IMR-90 (cell line): ENCODE data around the gene ADD1. TPM values are rescaled to one million over a fixed set of nuclear protein-coding genes. Genes with fewer than 3 reads are reported as not detected.

Experiments
- ATAC-seq: fragments of 200-7000 bp; cut with Tn5 transposase; 2 replicates; pipeline ENCODE4 v1.9.1; 2020; ENCODE audit warnings: low read depth, mild to moderate bottlenecking, moderate library complexity
- BruUV-seq: library from RNA; stranded (reverse); fragments of 400-500 nt; replicated peaks from 2 replicates; lab custom pipeline; 2021; lab: Mats Ljungman, UMichigan
- CTCF ChIA-PET: fragments of 300-600 bp; formaldehyde crosslinking; extraction: SDS; loops from one replicate; lab custom pipeline; 2021; ENCODE audit warnings: antibody characterized with exemption; lab: Yijun Ruan, JAX
- POLR2A ChIA-PET: fragments of 300-600 bp; sonication (Branson Sonifier 250); formaldehyde crosslinking; loops from one replicate; lab custom pipeline; 2022; ENCODE audit warnings: antibody characterized with exemption; ENCODE audit not compliant: unreplicated experiment; lab: Charles Lee
- DNase-seq: peaks from one replicate; pipeline ENCODE4 v3.0.0; 2013
- H2AFZ ChIP-seq: replicated peaks from 2 replicates; pipeline ENCODE3; 2013; ENCODE audit warnings: low read length, mild to moderate bottlenecking; ENCODE audit not compliant: poor library complexity
- H2AK5ac ChIP-seq: 2 replicates; pipeline ENCODE4 v1.6.1; 2013; ENCODE audit warnings: low read depth, low read length, inconsistent platforms
- H2AK9ac ChIP-seq: replicated peaks from 2 replicates; pipeline ENCODE3; 2013; ENCODE audit warnings: mild to moderate bottlenecking, low read depth, low read length, moderate library complexity; ENCODE audit not compliant: poor library complexity
- H2BK120ac ChIP-seq: 2 replicates; pipeline ENCODE4 v1.6.1; 2013; ENCODE audit warnings: low read depth, low read length, inconsistent platforms
- H2BK15ac ChIP-seq: 3 replicates; pipeline ENCODE4 v1.6.1; 2013; ENCODE audit warnings: low read depth, low read length, inconsistent platforms
- H2BK20ac ChIP-seq: 2 replicates; pipeline ENCODE4 v1.6.1; 2013; ENCODE audit warnings: low read depth, mild to moderate bottlenecking, inconsistent platforms, low read length, moderate library complexity
- H2BK5ac ChIP-seq: 2 replicates; pipeline ENCODE4 v1.6.1; 2013; ENCODE audit warnings: mild to moderate bottlenecking, low read depth, low read length, inconsistent platforms; ENCODE audit not compliant: poor library complexity, severe bottlenecking
- H3K14ac ChIP-seq: replicated peaks from 2 replicates; pipeline ENCODE4 v1.6.1; 2013; ENCODE audit warnings: low read depth, low read length, inconsistent platforms
- H3K18ac ChIP-seq: 2 replicates; pipeline ENCODE4 v1.6.1; 2013; ENCODE audit warnings: low read depth, low read length, control low read depth
- H3K23ac ChIP-seq: 2 replicates; pipeline ENCODE4 v1.6.1; 2013; ENCODE audit warnings: low read depth, low read length, inconsistent platforms
- H3K27ac ChIP-seq: 2 replicates; pipeline ENCODE4 v1.5.1; 2013; ENCODE audit warnings: mild to moderate bottlenecking, control low read depth, low read length; ENCODE audit not compliant: insufficient read depth
- H3K27me3 ChIP-seq: 2 replicates; pipeline ENCODE4 v1.6.1; 2013; ENCODE audit warnings: low read length; ENCODE audit not compliant: control insufficient read depth, insufficient read depth
- H3K36me3 ChIP-seq: 2 replicates; pipeline ENCODE4 v1.6.1; 2013; ENCODE audit warnings: low read length, mixed read lengths; ENCODE audit not compliant: control insufficient read depth, insufficient read depth
- H3K4ac ChIP-seq: 2 replicates; pipeline ENCODE4 v1.6.1; 2013; ENCODE audit warnings: low read depth, low read length, inconsistent platforms
- H3K4me1 ChIP-seq: 2 replicates; pipeline ENCODE4 v1.6.1; 2013; ENCODE audit warnings: low read length, mixed read lengths; ENCODE audit not compliant: control insufficient read depth, insufficient read depth
- H3K4me2 ChIP-seq: 2 replicates; pipeline ENCODE4 v1.6.1; 2013; ENCODE audit warnings: low read depth, mild to moderate bottlenecking, control low read depth, low read length, moderate library complexity
- H3K4me3 ChIP-seq: 2 replicates; pipeline ENCODE4 v1.5.1; 2013; ENCODE audit warnings: low read depth, mild to moderate bottlenecking, control low read depth, low read length, moderate library complexity; ENCODE audit not compliant: insufficient read depth
- H3K56ac ChIP-seq: 2 replicates; pipeline ENCODE4 v1.6.1; 2013; ENCODE audit warnings: low read length, inconsistent platforms; ENCODE audit not compliant: insufficient read depth; ENCODE audit errors: extremely low read depth
- H3K79me1 ChIP-seq, 2 experiments: 2 replicates each; pipeline ENCODE4 v1.6.1; 2013; ENCODE audit warnings: low read length in 2 of 2, inconsistent platforms in 1 of 2, low read depth in 1 of 2
- H3K9ac ChIP-seq: 2 replicates; pipeline ENCODE4 v1.6.1; 2013; ENCODE audit warnings: low read depth, low read length, control low read depth
- H3K9me1 ChIP-seq: 2 replicates; pipeline ENCODE4 v1.6.1; 2013; ENCODE audit warnings: low read length, inconsistent platforms; ENCODE audit not compliant: insufficient read depth
- H3K9me3 ChIP-seq: 2 replicates; pipeline ENCODE4 v1.6.1; 2013; ENCODE audit warnings: low read length; ENCODE audit not compliant: control insufficient read depth, insufficient read depth
- H4K20me1 ChIP-seq: 2 replicates; pipeline ENCODE4 v1.6.1; 2013; ENCODE audit warnings: low read length, inconsistent platforms; ENCODE audit not compliant: insufficient read depth
- H4K5ac ChIP-seq: 2 replicates; pipeline ENCODE4 v1.6.1; 2013; ENCODE audit warnings: mild to moderate bottlenecking, low read depth, low read length, control low read depth
- H4K8ac ChIP-seq, 2 experiments: 2 replicates each; pipeline ENCODE4 v1.6.1; 2013; ENCODE audit warnings: low read depth in 2 of 2, low read length in 2 of 2, control low read depth in 1 of 2, inconsistent platforms in 1 of 2
- H4K91ac ChIP-seq: 2 replicates; pipeline ENCODE4 v1.6.1; 2013; ENCODE audit warnings: low read depth, low read length, inconsistent platforms; ENCODE audit not compliant: insufficient read depth
- BHLHE40 ChIP-seq: fragments of 150-350 bp; IDR thresholded peaks from 2 replicates; pipeline ENCODE4 v1.6.1; 2016; ENCODE audit warnings: mild to moderate bottlenecking, low read depth, low read length
- POLR2A ChIP-seq: IDR thresholded peaks from 2 replicates; pipeline ENCODE4 v1.6.1; 2012; ENCODE audit warnings: mild to moderate bottlenecking, low read depth, low read length
- RAD21 ChIP-seq: IDR thresholded peaks from 2 replicates; pipeline ENCODE4 v1.6.1; 2012; ENCODE audit warnings: low read length, improper control_type of control experiment
- RCOR1 ChIP-seq: IDR thresholded peaks from 2 replicates; pipeline ENCODE4 v1.6.1; 2012; ENCODE audit warnings: mild to moderate bottlenecking, low read length, improper control_type of control experiment; ENCODE audit not compliant: insufficient replicate concordance
- WGBS, 2 experiments: methylation state at CpG; one replicate each; pipeline versions ENCODE4 v1.1.5 to v1.1.7; 2013; ENCODE audit warnings: missing lambda C conversion rate in 2 of 2; ENCODE audit not compliant: insufficient read length in 1 of 2; ENCODE audit errors: extremely low coverage in 2 of 2; 5-methylcytosine and 5-hydroxymethylcytosine counted together
- dilution Hi-C: fragments of 300-500 bp; cut with HindIII; formaldehyde crosslinking; loops from one replicate; pipeline ENCODE4 v1.14.3; 2018; ENCODE audit warnings: low sequenced_read_pairs; ENCODE audit not compliant: unreplicated experiment
- in situ Hi-C: fragments of 300-500 bp; cut with MboI; formaldehyde crosslinking; loops from 3 replicates; pipeline ENCODE4 v1.14.3; 2019; ENCODE audit warnings: low sequenced_read_pairs, inconsistent platforms, mixed read lengths
- intact Hi-C: fragments of 100-400 bp; cut with micrococcal nuclease; formaldehyde crosslinking; loops from 2 replicates; pipeline ENCODE4 v1.10.0; 2022
- polyA plus RNA-seq, 3 experiments: library from polyadenylated mRNA; depleted of rRNA; stranded (reverse); fragments of >200 nt; gene quantifications; 2 replicates each; pipeline ENCODE4 v1.2.3, GENCODE V29; 2012; ENCODE audit warnings: low replicate concordance in 1 of 3
- total RNA-seq: library from RNA; depleted of rRNA; stranded (reverse); fragments of >200 nt; gene quantifications from 2 replicates; pipeline ENCODE4 v1.2.3, GENCODE V29; 2012
- TF ChIP-seq, protein P1 (sequence below): conservative IDR thresholded peaks from 2 replicates; pipeline ENCODE4 v1.5.1; 2012; ENCODE audit warnings: mild to moderate bottlenecking, low read depth, low read length, improper control_type of control experiment
- TF ChIP-seq, protein P2 (sequence below): fragments of 150-350 bp; IDR thresholded peaks from 2 replicates; pipeline ENCODE4 v1.6.1; 2016; ENCODE audit warnings: low read depth, mild to moderate bottlenecking, low read length, moderate library complexity, borderline replicate concordance

The ADD1 gene
- total and polyA plus RNA-seq, 2 of the 4 experiments (the other 2 are of a cell fraction): 122 to 215 TPM

DNA sequence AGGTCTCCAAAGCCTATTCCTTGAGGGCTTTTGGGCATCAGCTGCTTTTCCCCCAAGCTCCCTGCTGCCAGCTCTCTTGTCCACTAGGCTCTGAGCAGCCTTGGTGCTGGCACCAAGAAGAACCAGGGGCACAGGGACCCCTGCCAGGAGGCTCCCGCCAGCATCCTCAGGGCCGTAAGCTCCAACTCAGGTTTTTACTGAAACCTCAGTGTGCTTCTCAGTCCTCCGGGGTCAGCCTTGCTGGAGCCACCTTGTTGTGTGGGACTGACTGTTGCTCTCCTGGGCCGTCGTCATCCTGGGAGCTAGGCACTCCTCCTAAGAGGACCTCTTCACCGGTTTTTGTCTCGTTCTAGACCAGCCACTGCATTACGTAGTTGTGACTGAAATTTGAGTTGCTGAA, 80.6 kb downstream of the ADD1 start:
- H4K5ac ChIP-seq: no peak overlapping the region
- H3K14ac ChIP-seq: no peak overlapping the region
- no peak for ATAC-seq
- intact Hi-C loops (no loop called here), in situ Hi-C loops (no loop called here), dilution Hi-C loops (no loop called here)
- H3K27me3 ChIP-seq: no peaks in the 10 kb centered on the region
- no peak overlapping the region for H2AK5ac ChIP-seq
- no peak overlapping the region for H3K18ac ChIP-seq
- H2BK120ac ChIP-seq: no peak overlapping the region
- H4K91ac ChIP-seq: no peak overlapping the region
- 100% methylated on average over 1 of the region's 8 CpGs; no CpG with 5 or more reads in 1 of the 2 experiments for WGBS, 2 experiments
- no peak overlapping the region for H2AFZ ChIP-seq
- H3K9me1 ChIP-seq: peaks cover 12% of the 10 kb centered on the region; the same call in 1 of the 2 replicates
- no peak for DNase-seq
- H3K4me3 ChIP-seq: no peak overlapping the region
- no TSS peak for BruUV-seq
- no peak overlapping the region for H2BK20ac ChIP-seq
- H4K8ac ChIP-seq: no peak overlapping the region
- peaks cover 4% of the 10 kb centered on the region; the same call in 1 of the 2 replicates for H3K4me1 ChIP-seq
- CTCF ChIA-PET: no interaction called here
- no peak overlapping the region for H2BK15ac ChIP-seq
- no peaks in the 10 kb centered on the region for H3K9me3 ChIP-seq
- H4K20me1 ChIP-seq: peaks cover 18% of the 10 kb centered on the region; the same call in 1 of the 2 replicates
- peaks cover 59% of the 10 kb centered on the region for H3K36me3 ChIP-seq
- POLR2A ChIA-PET: no interaction called here
- no peak overlapping the region for H3K4me2 ChIP-seq
- H2AK9ac ChIP-seq: no peak overlapping the region
- no peak overlapping the region for H3K4ac ChIP-seq
- H3K23ac ChIP-seq: no peak overlapping the region
- H3K27ac ChIP-seq: no peak overlapping the region
- H2BK5ac ChIP-seq: no peak overlapping the region
- H3K56ac ChIP-seq: no peak overlapping the region
- TF ChIP-seq, protein P1, sequence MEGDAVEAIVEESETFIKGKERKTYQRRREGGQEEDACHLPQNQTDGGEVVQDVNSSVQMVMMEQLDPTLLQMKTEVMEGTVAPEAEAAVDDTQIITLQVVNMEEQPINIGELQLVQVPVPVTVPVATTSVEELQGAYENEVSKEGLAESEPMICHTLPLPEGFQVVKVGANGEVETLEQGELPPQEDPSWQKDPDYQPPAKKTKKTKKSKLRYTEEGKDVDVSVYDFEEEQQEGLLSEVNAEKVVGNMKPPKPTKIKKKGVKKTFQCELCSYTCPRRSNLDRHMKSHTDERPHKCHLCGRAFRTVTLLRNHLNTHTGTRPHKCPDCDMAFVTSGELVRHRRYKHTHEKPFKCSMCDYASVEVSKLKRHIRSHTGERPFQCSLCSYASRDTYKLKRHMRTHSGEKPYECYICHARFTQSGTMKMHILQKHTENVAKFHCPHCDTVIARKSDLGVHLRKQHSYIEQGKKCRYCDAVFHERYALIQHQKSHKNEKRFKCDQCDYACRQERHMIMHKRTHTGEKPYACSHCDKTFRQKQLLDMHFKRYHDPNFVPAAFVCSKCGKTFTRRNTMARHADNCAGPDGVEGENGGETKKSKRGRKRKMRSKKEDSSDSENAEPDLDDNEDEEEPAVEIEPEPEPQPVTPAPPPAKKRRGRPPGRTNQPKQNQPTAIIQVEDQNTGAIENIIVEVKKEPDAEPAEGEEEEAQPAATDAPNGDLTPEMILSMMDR: no peak
- TF ChIP-seq RCOR1 (no peak), BHLHE40 (no peak), RAD21 (no peak), POLR2A (no peak)
- TF ChIP-seq, protein P2, sequence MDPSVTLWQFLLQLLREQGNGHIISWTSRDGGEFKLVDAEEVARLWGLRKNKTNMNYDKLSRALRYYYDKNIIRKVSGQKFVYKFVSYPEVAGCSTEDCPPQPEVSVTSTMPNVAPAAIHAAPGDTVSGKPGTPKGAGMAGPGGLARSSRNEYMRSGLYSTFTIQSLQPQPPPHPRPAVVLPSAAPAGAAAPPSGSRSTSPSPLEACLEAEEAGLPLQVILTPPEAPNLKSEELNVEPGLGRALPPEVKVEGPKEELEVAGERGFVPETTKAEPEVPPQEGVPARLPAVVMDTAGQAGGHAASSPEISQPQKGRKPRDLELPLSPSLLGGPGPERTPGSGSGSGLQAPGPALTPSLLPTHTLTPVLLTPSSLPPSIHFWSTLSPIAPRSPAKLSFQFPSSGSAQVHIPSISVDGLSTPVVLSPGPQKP: no peak
- peaks cover 14 to 56% of the 10 kb centered on the region in 2 experiments for H3K79me1 ChIP-seq
- no peak overlapping the region for H3K9ac ChIP-seq
